Fibroblast of peridontal ligament (primary cell): ENCODE results near the gene CRYBB2.
"Not testable (repeated sequence)": the region's sequence is repeated elsewhere in the genome, so short reads cannot be mapped to it uniquely, and the experiment has no call there.

Experiments
- DNase-seq: peaks from one replicate; pipeline ENCODE4 v3.0.0-alpha.2; 2010; ENCODE audit errors: extremely low read depth

Gene CRYBB2

GRCh38 chr22:25199731-25200520, 19.5 kb upstream of the CRYBB2 start, which contains the start of gene CRYBB3:
Gene CRYBB3 (plus strand): TSS chr22:25199858. CDS start chr22:25201397, 1,539 bp downstream.
- no peak for DNase-seq

GRCh38 chr22:25200967-25201366, 18.5 kb upstream of the CRYBB2 start:
- DNase-seq = no peak

GRCh38 chr22:25201557-25202273, 17.7 kb upstream of the CRYBB2 start:
- no peak for DNase-seq

- peak; percentile 58 for DNase-seq
Measured at GRCh38 chr22:25202290-25202921, 17.0 kb upstream of the CRYBB2 start.

- no peak for DNase-seq
Measured at GRCh38 chr22:25203082-25203481, 16.4 kb upstream of the CRYBB2 start.

- not testable (repeated sequence) for DNase-seq
Measured at GRCh38 chr22:25204547-25204946, 14.9 kb upstream of the CRYBB2 start.

- DNase-seq = no peak
Measured at GRCh38 chr22:25205847-25206246, 13.6 kb upstream of the CRYBB2 start.

GRCh38 chr22:25206998-25207397, 12.4 kb upstream of the CRYBB2 start:
- DNase-seq = no peak

- no peak for DNase-seq
Measured at GRCh38 chr22:25207553-25208157, 11.8 kb upstream of the CRYBB2 start.

GRCh38 chr22:25208328-25208727, 11.1 kb upstream of the CRYBB2 start:
- no peak for DNase-seq

GRCh38 chr22:25208743-25209505, 10.5 kb upstream of the CRYBB2 start:
- DNase-seq = no peak

GRCh38 chr22:25210793-25211192, 8.6 kb upstream of the CRYBB2 start:
- no peak for DNase-seq

- DNase-seq = no peak
Measured at GRCh38 chr22:25212337-25212736, 7.1 kb upstream of the CRYBB2 start.

GRCh38 chr22:25213221-25213620, 6.2 kb upstream of the CRYBB2 start:
- no peak for DNase-seq

- no peak for DNase-seq
Measured at GRCh38 chr22:25216230-25216629, 3.2 kb upstream of the CRYBB2 start.

GRCh38 chr22:25219948-25220442, 556 bp downstream of the CRYBB2 start:
- DNase-seq = no peak

- no peak for DNase-seq
Measured at GRCh38 chr22:25221790-25222189, 2.4 kb downstream of the CRYBB2 start.

GRCh38 chr22:25223269-25223850, 3.9 kb downstream of the CRYBB2 start:
- no peak for DNase-seq

GRCh38 chr22:25228822-25229221, 9.4 kb downstream of the CRYBB2 start:
- DNase-seq = no peak

GRCh38 chr22:25230760-25231159, 11.3 kb downstream of the CRYBB2 start:
- DNase-seq = not testable (repeated sequence)

- no peak for DNase-seq
Measured at GRCh38 chr22:25232301-25232700, 12.9 kb downstream of the CRYBB2 start.
